GM21381 (cell line): Measurements from ENCODE around the gene GSDMA.
"Not testable (repeated sequence)": the region's sequence is repeated elsewhere in the genome, so short reads cannot be mapped to it uniquely, and the experiment has no call there.

Experiments used
- ATAC-seq: cut with Tn5 transposase; IDR thresholded peaks from one replicate; pipeline ENCODE4 v1.9.1; 2021; ENCODE audit warnings: mild to moderate bottlenecking, moderate library complexity; ENCODE audit not compliant: unreplicated experiment

Gene GSDMA

DNA sequence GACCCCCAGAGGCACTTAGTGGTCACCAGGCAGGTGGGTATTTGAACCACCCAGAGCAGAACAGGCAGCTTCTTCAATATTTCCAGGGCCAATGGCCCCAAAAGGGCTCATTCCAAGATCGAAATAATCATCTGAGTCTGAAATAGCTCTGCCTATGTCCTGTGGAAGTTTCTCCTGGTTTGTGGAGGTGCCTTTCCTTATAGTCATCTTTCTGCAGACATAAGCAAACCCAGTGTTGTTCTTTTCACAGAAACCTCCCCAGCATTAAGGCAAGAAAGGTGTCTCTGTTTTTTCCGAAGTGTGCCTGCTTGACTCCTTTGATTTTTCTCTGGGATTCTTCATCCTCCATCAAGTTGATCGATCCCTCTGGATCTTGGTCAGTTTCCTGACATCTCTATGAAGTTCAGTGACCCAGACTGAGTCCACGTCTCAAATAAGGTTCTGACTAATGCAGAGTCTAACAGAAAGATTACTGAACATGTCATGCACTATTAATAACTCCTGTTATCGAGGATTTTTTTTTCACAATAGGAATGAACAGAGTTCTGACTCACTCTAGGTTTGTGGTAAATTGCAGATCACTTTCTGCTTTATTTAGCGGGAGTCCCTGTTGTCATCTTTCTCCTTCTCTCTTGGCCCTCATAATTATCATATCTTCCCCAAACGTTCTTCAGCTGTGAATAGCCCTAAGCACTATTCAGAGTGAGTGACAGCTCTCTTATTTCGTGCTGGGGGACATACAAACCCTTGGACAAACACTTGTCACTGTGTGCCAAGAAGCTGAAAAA is 33.8 kb upstream of the GSDMA start:
- ATAC-seq: no peak

DNA sequence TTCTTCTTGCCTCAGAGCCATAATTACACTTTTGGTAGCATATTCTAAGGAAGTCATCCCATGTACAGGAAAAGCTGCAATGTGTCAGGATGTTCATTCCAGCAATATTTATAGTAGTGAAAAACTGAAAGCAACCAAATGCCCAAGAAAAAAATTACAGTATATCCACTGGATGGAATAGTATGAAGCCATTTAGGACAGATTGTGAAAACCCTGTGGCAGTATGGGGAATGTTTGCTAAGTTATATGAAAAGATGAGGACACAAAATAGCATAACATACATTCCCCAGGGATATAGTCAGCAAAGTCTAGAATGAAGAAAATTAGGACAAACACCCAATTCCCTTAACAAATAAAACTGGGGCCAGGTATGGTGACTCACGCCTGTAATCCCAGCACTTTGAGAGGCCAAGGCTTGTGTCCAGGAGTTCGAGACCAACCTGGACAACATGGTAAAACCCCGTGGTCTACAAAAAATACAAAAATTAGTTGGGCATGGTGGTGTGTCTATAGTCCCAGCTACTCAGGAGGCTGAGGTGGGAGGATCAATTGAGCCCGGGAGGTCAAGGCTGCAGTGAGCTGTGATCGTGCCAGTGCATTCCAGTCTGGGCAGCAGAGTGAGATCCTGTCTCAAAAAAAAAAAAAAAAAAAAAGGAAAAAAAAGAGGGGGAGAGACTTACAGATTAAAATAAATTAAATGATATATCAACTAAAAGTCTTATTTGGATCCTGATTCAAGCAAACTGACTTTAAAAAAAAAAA is 33.0 kb upstream of the GSDMA start:
- ATAC-seq: no peak

DNA sequence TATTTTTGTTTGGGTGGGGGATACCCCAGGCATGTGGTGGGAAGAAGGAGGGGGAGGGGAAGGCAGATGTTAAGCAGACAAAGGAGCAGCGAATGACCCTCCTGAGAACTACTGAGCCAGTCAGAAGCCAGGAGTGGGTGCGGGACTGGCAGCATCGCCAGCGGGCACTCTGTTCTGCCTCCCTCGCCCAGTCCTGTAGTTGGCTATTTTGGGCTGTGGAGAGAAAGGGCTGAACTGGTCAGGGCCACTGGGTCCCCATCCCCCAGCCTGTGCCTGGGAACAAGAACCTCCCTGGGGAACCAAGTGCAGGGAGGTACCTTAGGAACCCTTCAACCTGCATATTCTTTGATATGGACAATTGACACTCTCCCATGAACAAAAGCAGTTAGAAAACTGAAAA is 28.9 kb upstream of the GSDMA start:
- no peak for ATAC-seq

DNA sequence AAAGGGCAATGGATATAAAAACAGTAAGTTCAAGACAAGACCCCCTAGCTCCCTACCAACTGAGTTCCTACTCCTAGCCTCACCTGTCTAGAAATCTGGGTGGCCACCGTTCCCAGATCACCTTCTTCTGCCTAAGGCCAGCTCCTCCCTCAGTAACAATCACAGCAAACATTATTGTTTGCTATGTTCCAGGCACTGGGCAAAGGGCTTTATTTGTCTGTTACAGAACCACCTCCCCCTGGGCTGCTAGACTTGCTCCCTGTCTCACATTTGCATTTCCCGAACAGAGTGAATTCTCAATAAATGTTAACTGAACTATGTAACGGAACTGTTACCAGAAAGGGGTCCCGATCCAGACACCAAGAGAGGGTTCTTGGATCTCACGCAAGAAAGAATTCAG is 28.5 kb upstream of the GSDMA start:
- ATAC-seq: no peak

DNA sequence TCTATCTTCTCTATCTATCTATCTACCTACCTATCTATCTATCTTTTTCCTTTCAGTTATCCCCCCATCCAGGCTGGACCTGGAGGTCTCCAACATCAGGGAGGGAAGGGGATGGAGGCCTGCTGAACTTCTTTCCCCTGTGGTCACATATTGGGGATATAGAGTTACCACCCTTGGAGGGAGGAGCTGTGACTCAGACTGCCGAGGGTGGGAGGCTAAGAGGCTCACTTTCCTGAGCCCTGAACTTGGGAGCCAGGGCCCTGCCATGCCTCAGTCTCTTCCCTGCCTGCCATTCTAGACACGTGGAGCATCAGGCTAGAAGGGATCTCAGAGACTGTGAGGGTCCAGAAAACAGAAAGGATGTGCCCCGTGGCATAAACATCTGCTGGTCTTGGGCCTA is 26.9 kb upstream of the GSDMA start:
- ATAC-seq: no peak

DNA sequence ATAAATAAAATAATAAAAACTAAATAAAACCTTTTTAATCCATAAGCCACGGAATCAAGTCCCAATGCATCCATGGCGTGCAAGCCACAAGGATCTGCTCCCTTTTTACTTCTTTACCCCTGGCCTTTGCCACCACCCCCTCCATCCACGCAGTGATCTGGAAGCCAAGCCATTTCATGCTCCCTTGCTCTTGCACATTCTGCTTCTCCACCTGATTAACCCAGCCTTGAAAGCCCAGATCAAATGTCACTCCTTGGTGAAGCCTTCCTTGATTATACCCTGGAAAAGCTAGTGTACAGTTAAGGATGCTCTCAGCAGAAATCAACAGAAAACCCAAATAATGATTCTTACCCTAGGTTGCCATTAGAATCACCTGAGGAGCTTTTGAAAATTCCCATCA is 25.4 kb upstream of the GSDMA start:
- no peak for ATAC-seq

DNA sequence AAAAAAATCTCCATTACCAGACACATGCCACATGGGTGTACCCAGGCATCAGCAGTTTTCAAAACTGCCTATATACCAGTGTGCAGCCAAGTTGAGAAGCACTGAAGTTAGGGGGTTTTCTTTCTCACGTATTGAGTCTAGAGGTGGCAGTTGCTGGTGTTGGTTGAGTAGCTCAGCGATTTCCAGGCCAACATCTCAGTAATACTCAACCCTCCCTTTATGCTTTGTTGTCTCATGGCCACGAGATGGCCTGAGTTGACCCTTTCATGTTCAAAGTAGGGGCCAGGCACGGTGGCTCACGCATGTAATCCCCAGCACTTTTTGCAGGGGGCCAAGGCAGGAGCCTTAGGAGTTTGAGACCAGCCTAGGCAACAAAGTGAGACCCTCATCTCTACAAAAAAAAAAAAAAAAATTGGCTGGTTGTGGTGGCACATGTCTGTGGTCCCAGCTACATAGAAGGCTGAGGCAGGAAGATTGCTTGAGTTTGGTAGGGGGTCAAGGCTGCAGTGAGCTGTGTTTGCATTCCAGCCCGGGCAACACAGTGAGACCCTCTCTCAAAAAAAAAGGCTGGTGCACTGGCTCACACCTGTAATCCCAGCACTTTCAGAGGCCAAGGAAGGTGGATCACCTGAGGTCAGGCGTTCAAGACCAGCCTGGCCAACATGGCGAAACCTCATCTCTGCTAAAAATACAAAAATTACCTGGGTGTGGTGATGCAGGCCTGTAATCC is 24.5 kb upstream of the GSDMA start:
- ATAC-seq: no peak

DNA sequence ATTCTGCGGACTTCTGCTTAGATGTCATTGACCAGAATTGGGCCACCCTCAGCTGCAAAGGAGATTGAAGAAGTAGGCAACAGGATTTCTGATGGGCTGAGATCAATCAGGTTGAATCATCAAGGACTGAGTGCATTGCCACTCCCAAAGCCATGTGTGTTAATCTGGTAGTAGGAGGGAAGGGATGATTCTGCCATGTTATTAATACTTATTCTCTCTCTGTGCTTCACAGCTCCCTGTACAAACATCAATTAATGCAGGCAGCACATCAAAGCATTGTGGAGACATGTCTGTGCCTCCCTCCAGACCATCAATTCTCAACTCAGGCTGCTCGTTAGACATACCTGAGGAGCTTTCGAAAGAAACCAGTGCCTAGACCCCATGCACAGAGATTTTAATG is 23.7 kb upstream of the GSDMA start:
- no peak for ATAC-seq

DNA sequence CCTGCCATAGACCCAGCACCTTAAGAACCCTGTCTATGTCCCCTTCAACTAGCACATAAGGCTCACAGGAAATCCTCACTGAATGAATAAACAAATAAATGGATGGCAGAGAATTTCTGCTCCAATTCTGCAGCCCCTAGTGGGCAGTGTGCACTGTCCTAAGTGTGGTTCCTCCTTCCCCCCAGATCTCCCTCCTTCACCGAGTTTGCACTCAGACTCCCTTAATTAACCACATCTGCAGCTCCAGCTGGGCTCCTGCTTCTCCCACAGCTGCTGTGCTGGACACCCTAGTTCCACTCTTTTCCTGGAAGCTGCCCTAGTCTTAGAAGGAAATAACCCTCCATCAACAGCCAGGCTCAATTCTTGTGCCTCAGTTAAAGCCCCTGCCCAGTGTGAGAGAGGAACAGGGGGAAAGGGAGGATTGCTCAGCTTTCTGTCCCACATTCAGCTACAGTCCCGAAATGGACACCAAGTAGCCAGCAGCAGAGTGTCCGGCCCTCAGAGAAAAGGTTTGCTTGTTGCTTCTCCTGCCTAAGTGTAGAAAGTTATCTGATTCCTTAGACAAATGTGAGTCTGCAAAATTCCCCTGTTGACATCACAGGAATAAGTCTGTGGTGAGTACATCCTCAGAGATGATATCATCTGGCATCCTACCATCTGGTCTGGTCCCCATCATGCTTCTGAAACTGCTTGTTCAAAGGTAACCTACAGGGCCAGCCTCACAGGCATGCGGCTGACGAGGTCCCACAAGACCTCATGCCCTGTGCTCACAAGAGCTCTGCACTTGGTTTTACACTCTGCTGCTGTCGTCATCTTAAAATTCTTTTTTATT is 23.0 kb upstream of the GSDMA start:
- peak; percentile 60 for ATAC-seq

DNA sequence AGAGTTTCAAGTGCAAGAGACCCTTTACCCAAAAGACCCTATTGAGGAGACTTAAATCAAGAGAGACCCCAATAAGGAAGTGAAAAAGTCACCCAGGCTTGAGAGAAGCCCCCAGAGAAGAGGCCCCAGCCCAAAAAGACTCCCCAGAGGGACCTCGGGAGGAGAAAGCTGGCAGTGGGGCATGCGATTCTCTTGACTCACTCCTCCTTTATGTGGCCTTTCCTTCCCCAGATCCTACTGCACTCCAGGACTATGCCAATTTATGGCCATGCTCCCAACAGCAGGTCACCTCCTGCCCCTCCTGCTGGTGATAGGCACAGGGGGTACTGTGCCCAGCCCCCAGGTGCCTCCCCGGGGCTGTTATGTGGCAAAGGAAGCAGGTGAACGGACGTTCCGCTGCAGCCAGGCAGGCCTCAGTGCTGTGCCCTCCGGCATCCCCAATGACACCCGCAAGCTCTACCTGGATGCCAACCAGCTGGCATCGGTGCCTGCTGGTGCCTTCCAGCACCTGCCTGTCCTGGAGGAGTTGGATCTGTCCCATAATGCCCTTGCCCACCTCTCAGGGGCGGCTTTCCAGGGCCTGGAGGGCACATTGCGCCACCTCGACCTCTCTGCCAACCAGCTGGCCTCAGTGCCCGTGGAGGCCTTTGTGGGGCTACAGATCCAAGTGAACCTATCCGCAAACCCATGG is 19.0 kb upstream of the GSDMA start:
- no peak for ATAC-seq

DNA sequence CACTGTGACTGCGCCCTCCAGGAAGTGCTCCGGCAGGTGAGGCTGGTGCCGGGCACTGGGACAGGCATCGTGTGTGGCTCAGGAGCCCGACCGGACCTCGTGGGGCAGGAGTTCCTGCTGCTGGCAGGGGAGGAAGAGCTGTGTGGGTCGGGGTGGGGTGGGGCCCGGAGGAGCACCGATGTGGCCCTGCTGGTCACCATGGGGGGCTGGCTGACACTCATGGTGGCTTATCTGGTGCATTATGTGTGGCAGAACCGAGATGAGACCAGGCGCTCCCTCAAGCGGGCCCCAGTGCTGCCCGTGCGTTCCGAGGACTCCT is 18.5 kb upstream of the GSDMA start:
- no peak for ATAC-seq

DNA sequence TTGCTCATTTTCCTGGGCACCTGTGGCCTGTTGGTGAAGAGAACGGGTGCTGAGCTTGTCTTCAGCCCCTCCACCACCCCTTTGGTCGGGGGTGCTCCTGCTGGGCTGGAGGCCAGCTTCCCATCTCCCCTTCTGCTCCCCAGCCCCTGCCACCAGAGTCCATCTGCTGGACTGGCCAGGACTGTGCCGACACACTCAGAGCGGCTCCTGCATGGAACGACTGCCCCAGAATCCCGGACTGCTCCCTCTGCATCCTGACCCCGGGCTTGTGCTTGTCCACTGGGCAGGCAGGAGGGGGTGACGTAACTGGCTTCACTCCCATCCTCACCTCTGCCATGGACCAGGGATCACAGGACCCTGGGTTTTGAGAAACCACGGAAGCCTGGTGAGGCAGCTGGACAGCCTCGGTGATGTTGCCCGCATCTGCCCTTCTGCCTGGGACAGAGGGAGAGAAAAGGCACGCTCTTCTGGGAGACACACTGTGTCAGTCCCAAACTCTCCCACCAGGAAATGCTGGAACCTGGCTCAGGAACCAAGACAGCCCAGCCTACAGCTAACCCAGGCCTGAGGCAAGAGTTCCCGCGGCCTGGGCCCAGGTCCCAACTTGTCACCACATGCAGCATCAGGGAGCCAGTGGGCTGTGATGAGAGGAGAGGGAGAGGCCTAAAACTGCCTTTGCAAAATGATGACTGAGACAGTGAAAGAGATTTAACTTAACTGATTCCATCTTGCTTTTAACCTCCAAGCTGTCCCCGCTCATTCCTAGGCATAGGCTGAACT is 16.1 kb upstream of the GSDMA start:
- no peak for ATAC-seq

DNA sequence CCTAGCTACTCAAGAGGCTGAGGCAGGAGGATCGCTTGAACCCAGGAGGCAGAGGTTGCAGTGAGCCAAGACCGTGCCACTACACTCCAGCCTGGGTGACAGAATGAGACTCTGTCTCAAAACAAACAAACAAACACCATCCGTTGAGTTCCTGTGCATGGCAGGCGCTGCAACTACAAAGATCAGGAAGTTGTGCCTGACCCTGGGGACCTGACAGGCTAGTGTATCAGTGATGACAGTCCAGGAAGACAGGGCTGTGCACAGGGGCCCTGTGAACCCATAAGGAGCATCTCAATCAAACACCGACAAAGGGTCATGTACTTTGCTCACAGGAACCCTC is 14.3 kb upstream of the GSDMA start:
- not testable (repeated sequence) for ATAC-seq

DNA sequence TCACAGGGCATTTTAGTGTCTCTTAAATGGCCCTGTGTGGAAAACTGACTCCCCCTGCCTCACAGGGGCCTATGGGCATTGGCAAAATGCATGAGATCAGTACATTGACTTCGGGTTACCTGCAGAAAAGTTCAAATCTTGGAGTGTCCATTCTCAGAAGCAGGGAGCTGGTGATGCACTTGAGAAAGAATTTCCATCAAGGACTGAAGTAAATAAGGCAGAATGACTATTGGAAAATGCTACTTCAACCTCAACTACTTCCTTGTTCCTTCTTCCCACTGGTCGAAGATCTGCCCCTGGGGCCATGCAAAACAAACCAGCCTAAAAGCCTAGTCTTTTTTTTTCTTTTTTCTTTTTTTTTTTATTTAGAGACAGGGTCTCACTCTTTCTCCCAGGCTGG is 13.8 kb upstream of the GSDMA start:
- ATAC-seq: no peak

DNA sequence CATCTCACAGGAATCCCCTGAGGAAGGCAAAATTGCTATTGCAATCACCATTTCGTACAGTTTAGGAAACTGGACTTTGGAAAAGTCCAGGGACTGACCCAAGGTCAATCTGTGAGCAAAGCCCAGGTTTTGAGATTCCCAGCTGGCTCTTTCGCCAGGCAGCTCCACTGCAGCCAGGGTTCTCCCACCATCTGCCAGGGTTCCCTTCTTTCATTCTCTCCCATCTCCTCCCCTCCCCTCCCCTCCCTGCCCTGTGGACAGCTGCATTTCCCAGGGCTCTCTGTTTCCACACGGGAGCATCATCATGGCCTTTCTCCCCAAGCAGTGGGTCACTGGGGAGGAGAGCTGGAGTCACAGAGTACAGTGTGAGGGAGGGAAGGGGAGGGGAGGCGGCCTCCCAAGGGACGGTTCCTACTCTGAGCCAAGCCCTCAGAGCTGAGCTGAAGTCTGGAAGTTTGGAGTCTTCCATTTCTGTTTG is 11.9 kb upstream of the GSDMA start:
- no peak for ATAC-seq

DNA sequence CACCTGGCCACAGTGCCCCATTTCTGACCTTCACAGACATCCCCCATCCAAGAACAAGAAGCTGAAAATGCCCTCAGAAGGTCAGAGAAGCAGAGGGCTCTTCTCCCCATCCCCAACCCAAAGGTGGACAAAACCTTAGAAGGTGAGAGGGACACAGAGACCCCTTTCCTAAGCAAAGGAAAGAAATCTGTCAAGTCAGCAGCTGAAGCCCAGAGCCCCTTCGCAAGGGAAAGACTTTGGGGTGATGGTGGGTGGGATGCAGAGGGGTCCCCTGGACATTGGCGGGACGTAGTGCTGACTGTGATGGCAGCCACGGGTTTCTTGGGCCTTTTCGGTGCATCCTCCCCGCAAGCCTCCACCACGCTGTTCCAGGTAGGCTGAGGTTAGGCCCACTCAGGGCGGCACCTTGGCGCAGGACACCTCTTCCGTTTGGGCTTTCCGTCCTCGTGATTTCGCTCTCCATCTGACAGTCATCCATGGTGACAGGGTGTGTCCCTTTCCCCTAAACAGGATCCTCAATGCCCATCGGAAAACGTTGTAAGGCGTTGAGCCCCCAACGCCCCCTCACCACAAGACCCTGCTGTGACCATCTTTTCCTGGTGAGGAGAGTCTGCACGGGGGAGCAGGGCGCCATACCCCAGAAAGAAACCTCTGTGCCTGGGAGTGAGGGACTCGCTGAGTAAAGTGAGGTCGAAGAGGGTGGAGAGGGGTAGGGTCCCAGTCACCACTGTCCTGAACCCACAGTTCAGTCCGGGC is 10.7 kb upstream of the GSDMA start:
- no peak for ATAC-seq

DNA sequence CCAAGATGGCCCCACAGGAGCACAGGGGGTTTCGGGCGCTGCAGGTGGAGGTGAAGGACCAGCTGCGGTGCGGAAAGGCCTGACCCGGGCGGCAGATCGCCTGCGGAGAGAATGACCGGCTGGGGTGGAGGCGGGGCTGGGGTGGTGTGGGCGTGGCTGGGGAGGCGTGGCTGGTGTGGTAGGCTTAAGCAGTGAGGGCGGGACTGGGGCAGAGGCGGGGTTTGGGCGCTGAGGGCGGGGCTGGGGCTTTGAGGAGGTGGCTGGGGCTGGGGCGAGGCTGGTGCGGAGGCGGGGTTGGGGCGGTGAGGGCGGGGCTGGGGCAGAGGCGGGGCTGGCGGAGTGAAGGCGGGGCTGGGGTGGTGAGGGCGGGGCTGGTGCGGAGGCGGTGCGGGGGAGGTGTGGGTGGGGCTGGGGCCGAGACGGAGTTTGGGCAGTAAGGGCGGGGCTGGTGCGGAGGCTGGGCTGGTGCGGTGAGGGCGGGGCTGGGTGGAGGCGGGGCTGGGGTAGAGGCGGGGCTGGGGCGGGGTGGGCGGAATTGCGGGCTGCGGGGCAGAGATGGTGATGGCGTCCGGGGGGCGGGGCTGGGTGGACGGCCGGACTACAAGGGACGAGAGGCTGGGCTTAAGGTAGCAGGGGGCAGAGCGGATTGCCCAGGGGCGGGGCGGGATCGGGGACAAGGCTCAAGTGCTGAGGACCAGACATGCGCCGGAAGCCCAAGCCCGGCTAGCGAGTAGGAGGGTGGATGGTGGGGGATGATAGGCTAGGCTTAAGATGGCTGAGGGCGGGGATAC is 9.9 kb upstream of the GSDMA start:
- peak; percentile 74 for ATAC-seq

DNA sequence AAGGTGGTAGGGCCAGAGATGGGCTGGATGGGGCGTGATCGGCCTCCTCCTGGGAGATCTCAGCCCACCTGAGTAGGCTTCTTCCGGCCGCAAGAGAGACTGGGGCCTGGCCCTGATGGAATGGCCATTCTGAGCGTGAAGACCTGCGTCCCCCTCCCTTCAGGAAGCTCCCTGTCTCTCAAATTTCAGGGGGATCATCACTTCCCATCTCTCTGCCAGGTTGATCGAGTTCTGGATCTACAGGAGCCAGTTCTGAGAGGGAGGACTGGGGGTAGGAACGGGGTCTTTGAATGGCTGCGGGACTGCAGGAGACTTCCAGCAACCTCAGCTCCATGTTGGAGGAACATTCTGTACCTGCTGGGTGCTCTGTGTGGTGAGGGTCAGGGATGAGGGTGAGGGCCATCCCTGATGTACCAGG is 9.3 kb upstream of the GSDMA start:
- no peak for ATAC-seq
